PFSK-1 (cell line): ENCODE data around the gene NHERF2.

Experiments
- FOXP2 ChIP-seq: optimal IDR thresholded peaks from 2 replicates; pipeline ENCODE3; 2011; ENCODE audit warnings: borderline replicate concordance, control low read depth, inconsistent platforms; ENCODE audit not compliant: insufficient read depth; ENCODE audit errors: extremely low read length, extremely low read depth
- POLR2AphosphoS5 ChIP-seq: IDR thresholded peaks from 2 replicates; pipeline ENCODE4 v1.6.1; 2012; ENCODE audit warnings: low read depth, mild to moderate bottlenecking, control low read depth, low read length, moderate library complexity
- REST ChIP-seq, 2 experiments: IDR thresholded peaks; 2 replicates each; pipeline versions ENCODE4 v1.6.1 to v1.8.0; 2011 to 2012; ENCODE audit warnings: low read depth in 2 of 2, low read length in 2 of 2, control low read depth in 1 of 2, inconsistent platforms in 1 of 2, mild to moderate bottlenecking in 1 of 2, moderate library complexity in 1 of 2; ENCODE audit not compliant: insufficient read depth in 1 of 2
- SIN3A ChIP-seq: IDR thresholded peaks from 2 replicates; pipeline ENCODE4 v1.6.1; 2012; ENCODE audit warnings: mild to moderate bottlenecking, low read length, moderate library complexity, borderline replicate concordance; ENCODE audit not compliant: insufficient read depth
- TAF1 ChIP-seq: IDR thresholded peaks from 2 replicates; pipeline ENCODE4 v1.6.1; 2012; ENCODE audit warnings: low read length, control low read depth, borderline replicate concordance; ENCODE audit not compliant: insufficient read depth

DNA sequence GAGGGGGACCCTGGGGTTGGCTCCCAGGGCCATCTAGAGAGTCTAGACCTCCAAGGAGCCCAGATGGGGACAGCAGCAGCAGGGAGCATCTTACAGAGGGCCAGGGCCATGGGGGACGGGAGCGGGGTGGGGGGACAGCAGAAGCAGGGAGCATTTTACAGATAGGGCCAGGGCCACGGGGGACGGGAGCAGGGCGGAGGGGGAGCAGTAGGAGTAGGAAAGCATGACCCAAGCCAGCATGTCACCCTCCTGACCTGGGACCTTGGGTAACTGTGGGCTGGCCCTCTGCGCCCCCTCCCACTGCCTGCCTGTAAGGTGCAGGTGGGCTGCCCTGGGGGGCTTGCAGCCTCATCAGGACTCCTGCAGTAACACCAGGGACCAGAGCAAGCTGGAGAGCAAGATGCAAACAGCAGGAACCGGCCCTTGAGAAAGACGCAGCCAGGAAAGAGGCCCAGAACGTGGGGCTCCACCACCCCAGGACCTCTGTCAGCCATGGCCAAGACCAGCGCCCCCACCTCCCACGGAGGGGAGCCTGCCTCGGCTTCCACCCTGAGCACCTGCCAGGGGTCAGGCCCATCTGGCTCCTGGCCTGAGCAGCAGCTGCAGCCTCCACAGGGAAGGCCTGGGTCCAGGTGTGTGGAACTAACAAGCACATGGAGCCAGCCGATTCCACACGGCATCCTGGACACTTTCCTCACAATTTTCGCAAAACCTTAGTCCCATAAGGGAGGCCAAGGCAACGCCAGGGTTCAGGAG is 19.4 kb upstream of the NHERF2 start:
- TF ChIP-seq TAF1 (no peak), POLR2AphosphoS5 (no peak), REST (IDR thresholded peaks at IDR 0.05; ENCODE audit: insufficient read depth in 1 of 2, low read depth in 2 of 2, low read length in 2 of 2) (no peak), SIN3A (no peak), FOXP2 (no peak)
